ENCODE measurements around the gene UBAC2.

Gene UBAC2

DNA sequence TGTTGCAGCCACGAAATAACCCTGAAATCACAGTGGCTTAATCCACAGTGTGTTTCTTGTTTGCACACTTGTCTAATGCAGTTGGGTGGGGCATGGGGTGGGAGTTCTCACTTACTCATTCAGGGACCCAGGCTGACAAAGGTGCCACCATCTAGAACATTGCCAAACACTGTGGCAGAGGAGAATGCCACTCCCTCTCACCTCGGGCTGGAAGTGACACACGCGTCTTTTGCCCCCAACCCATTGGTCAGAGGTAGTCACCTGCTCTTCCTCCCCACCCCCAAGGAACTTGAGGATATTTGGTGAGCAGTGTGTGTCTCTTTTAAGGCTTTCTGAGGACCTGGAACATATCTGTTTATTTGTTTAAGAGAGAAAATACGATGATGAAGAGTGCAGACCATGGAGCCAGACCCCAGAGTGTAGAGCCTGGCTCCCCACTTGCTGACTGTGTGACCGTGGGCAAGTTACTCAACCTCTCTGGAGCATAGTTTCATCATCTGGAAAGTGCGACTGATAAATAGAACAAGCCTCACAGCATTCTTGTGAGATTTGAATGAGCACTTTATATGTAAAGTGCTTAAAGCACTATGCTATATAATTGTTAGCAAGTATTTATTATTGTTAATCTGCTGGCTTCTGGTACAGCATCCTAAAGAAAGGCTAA is 89.2 kb downstream of the UBAC2 start:
- in situ Hi-C loops (cut with MboI; ENCODE audit: low sequenced_read_pairs): no loop called here

DNA sequence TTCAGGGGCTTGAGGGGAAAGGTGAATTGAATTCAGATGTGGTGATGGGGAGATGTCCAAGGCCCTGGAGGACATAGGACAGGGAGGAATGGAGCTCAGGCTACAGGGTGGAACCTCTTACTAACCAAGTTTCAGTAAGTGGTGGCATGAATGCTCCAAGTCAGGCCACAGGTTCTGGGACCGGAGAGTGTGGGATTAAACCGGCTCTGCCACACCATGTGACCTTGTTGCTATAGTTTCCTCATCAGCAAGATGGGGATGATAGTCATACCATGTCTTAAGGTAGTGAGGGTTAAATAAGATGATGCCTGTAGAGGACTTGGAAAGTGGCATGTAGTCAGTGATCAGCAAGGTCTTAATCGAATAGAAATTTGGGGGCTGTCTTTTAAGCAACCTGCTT is 90.2 kb downstream of the UBAC2 start:
- in situ Hi-C loops (cut with MboI; ENCODE audit: low sequenced_read_pairs): no loop called here

DNA sequence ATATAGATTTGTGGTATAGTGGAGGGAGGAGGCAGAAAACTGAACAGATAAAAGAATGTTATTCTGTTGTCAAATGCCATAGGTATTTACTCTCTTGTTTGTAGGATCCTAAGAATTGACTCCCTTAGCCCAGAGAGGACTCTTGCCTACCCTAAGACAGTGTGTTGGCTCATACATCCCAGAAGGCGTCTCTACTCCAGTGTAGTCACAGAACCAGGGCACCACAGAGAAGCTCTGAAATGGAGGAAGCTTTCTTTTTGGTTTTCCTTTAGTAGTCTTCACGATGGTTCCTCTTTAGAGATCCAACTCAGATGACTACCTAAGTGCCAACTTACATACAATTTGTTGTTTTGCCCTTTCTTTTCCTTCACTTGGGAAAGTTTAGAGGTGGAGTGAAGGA is 92.5 kb downstream of the UBAC2 start:
- in situ Hi-C loops (cut with MboI; ENCODE audit: low sequenced_read_pairs): no loop called here

DNA sequence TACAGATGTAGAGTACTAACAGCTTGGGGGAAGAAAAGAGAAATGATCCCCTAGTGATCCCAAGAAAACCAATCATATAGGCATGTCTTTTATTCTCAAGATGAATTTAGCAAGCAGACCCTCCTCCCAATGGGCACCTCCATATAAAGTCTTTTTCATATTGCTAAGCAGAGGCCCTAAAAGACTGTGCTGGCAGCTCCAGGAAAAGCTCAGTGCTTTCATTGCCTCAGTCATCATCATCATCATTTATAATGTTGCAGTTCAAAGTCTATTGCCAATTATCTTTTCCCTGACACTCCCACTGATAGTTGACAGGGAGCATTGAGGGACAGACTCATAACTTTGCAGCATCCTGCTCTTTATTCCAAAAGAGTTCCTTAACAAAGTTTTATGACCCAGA is 93.5 kb downstream of the UBAC2 start:
- in situ Hi-C loops (cut with MboI; ENCODE audit: low sequenced_read_pairs): no loop called here

DNA sequence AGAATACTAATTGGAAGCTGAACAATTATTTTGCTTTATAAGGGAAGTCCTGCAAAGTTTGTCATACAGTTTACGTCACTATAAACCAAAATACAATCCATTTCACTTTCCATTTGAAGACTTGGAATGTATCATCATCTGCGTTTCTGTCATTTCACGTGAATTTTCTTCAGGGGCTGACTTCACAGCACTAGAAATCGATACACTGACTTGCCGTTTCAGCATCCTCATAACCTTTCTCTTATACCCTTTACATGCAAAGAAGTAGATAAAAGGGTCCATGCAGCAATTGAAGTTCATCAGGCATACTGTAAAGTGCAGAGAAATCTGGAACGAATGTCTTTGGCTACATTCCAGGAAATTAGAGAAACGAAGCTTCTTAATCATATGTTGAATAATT is 94.3 kb downstream of the UBAC2 start:
- in situ Hi-C loops (cut with MboI; ENCODE audit: low sequenced_read_pairs): no loop called here

DNA sequence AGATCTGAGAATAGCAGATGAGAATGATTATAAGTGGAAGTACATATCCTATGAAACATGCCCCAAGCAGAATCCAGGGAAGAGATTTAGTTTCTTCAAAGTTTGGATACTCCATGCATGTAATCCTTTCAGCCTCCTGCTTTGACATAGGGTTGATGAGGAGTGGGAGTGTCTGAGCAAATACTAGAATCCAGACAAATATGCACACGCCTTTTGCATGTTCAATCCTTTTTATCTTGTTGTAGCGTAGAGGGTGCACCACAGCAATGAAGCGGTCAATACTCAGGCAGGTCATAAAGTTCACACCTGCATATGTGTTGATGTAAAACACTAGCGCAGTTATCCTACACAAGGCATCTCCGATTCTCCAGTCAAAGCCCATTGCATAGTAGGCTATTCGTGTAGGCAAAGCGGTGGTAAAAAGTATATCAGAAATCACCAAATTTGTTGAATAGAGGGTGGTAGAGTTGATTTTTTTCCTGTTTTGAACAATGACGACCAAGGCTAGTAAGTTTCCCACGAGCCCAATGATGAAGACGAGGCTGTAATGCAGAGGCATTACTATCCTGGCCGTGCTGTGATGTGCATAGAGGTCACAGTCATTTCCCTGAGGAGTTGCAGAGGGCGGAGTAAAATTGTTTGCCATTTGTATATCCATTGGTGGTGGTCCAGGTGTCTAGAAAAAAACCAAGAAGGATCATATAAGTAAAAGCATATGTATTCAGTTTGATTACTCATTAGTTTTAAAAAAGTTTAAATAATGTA is 95.0 kb downstream of the UBAC2 start:
- in situ Hi-C loops (cut with MboI; ENCODE audit: low sequenced_read_pairs): no loop called here

DNA sequence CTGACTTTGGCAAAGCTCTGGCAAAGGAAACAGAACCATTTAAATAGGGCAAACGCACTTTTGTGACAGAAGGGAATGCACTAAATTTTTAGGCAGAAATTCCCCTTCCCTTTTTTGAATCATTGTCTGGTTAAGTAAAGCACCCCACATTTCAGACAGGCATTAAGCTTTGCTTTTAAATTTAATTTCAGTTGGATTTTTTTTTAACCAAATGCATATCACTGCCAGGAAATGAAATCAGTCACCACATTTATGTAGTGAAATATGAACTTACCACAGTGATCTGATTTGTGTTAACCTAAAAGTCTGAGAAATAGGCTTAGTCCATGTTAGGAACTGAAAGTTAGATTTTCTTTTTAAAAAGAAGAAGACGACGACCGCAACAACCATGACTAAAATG is 95.7 kb downstream of the UBAC2 start:
- in situ Hi-C loops (cut with MboI; ENCODE audit: low sequenced_read_pairs): no loop called here

DNA sequence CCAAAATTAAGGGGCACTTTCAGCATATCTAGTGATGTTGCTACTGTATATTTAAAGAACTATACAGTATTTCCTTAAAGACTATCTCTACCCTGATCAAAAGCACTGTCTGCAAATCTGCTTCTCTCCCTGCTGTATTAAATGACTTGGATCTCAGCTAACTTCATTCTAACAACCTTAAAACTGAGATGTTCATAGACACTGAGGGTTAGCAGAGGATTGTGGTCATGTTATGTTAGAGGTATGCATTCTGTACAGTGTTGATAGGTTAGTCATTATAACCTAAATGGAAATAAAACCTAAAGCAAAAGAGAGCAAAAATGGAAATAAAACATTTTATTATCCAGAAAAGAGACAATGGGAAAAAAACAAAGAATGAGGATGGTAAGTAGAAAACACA is 96.7 kb downstream of the UBAC2 start:
- in situ Hi-C loops (cut with MboI; ENCODE audit: low sequenced_read_pairs): no loop called here

DNA sequence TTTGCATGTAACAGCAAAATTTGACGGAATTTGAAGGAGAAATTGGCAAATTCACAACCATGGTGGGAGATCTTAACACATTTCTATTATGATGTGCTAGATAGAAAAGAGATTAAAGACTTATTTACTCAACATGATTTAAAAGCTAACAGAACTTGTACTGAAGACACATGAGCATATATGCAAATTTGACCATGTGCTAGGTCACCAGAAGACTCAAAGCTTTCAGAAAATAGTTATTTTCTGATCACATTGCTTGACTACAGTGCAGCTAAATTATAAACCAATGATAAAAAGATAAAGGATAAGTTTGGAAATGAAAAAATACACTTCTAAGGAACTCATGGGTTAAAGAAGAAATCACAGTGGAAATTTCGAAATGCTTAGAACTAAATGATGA is 97.4 kb downstream of the UBAC2 start:
- in situ Hi-C loops (cut with MboI; ENCODE audit: low sequenced_read_pairs): no loop called here

DNA sequence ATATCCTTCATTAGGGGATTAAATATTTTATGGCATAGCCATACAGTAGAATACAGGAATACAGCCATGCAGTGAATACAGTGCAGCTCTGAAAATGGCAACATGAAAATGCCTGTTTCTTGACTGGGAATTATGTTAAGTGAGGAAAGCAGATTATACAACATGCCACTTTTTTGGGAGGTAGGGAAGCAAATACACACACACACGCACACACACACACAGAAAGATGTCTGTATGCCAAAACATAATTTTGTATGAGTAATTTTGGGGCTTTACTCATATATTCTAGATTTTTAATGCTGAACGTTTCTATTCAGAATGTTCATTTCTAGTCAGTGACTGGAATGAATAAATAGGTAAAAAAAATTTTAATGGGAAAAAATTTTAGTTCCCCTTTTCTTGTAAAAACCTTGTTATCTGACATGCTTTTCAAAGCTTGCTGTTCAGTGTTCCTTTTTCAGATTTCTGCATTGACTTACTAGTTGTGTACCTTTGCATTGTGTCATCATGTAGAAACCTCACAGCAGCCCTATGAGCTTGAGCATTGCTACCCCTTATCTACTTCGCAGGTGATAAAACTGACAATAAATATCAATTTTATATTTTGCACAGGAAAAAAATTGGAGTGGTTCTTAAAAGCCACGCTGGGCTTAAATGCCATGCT is 98.7 kb downstream of the UBAC2 start:
- in situ Hi-C loops (cut with MboI; ENCODE audit: low sequenced_read_pairs): no loop called here

DNA sequence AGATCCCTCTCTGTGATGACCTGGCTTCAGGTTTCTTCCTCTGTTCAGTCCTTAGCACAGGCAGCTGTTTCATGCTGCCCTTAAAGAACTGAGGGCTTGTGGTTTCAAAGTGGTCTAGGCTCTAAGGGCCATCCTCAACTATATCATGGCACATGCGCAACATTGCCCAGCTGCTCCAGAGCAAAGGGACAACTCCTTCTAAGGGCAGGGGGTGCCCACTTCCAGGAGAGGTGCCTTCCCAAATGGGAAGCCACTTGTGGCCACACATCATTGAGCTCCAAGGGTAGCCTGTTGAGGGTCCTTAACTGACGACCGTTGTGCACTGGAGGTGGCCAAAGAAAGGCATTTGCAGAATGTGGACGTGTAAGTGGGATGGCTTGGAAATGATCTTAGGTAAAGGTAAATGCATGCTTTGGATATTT is 99.3 kb downstream of the UBAC2 start:
- in situ Hi-C loops (cut with MboI; ENCODE audit: low sequenced_read_pairs): no loop called here

DNA sequence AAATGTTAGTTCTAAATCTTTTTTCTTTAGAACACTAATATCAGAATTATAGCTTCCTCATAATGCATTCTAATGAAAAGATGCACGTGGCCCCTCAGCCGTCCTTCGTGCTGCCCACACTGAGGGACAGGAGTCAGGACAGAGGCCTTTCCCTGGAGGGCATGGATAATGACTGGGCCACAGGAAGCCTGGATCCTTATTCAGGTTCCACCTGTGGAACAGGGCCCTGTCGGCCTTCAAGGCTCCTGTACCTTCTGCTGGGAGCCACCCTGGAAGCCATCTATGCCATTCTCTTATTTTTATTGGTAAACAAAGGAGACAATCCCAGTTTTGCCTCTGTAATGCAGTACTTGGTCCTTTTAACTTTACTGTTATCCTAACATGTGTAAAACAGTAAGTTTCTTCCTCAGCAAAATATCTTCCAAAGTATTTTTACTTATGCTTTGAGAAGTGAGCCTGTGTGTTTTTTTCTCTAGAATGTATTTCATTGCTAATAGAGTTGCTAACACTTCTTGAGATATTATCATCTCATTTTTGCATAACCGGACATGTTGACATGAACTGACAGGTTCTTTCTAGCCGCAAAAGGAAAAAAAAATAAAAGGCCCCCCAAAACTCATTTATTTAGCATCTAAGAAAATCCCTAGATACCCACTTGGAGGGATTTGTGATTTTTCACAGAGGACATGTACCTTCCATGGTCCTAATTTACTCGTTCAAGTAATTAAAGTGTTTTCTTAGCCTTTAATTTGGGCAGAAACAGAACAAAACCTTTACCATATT is 100.6 kb downstream of the UBAC2 start:
- in situ Hi-C loops (cut with MboI; ENCODE audit: low sequenced_read_pairs): no loop called here

DNA sequence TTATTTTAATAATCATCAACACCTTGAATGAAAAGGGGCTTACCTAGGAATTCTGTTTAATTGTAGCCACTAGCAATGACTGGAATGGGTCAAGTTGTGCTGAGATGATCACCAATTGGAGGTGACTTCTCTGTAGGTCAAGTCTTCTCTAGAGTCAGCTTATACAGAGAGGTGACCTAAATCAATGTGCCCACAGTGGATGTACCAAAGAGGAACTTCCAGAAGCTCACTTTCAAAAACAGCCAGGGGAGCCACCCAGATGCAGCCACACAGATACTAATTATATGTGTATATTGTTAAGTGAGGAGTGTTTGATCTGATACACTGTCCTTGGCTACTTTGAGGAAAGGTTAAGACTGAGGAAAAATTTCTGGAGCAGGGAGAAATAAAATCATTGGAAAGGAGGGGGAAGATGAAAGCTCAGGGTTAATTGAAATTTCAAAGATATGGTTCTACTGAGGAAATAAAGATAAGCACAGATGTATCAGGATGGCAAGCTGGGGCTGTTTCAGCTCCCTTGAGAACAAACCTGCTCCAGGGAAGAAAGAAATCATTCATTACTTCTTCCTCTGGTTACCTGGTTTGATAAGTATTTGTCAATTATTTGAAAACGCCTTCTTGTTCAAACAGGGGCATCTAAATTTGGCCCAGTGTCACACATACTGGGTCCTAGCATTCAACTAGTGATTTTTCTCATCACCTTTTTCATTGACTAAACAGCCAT is 101.4 kb downstream of the UBAC2 start:
- in situ Hi-C loops (cut with MboI; ENCODE audit: low sequenced_read_pairs): no loop called here

DNA sequence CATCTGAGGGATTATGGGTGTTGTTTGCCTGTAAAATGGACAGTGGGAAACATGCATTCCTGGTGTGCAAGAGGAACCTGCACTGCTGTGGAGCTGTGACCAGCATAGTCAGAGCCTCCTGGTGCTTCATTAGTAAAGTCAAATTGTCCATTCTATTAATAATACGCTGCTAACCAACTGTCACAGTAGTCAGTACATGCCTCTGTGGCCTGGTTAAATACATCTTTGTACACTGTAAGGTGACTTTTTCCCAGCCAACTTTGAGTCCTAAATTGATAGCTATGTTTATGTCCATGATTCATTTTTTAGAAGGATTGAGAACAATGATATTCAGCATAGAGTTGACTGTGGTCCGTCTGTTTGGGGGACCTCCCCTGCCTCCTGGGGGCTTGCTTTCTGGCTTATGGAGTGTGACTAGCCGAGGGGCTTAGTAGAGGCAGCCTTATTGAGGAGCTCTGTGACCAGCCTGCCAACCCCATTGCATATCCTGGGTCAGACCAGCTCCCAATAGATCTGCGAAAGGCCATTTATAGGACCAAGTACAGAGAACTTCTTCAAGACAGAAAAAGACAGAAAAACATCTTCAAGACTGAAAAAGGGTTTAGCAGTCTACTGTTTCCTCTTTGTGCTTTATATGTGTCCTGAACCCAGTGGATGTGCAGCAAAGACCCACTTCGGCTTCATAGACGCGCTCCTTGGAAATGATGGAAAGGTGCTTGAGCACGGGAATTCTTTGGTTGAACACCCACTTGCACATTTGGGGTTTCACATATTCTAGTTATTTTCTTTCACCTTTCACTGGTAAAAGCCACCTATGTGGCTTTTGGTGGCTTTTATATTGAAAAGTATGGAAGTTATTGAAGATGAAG is 102.2 kb downstream of the UBAC2 start:
- in situ Hi-C loops (cut with MboI; ENCODE audit: low sequenced_read_pairs): no loop called here

DNA sequence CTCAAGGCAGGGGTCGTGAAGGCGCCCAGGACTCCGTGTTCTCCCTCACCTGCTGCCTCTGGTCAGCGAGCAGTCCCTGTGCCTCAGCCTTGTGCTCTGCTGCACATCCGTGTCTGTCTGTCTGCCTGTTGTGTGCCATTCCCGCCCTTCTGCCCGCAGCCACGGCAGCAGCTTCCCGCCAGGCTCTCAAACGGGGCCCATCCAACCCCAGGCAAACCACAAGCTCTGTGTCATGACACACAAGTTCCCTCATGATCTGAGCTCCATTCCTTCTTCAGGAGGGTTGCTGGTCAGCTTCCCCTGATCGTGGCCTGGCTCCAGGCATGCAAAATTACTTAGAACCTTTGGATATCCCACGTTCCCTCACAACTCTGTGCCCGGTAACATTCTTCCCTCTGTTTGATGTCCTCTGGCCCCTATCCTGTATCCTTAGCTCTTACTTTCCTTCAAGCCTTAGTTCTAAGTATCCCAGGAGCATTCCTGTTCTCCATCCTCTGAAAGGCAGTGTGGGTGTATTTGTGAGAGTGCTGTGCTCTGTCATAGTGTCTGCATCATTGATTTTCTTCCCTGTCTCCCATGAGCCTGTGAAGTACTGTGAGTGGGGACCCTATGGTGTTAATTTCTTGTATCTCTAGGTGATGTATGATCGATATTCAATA is 103.3 kb downstream of the UBAC2 start:
- in situ Hi-C loops (cut with MboI; ENCODE audit: low sequenced_read_pairs): no loop called here

DNA sequence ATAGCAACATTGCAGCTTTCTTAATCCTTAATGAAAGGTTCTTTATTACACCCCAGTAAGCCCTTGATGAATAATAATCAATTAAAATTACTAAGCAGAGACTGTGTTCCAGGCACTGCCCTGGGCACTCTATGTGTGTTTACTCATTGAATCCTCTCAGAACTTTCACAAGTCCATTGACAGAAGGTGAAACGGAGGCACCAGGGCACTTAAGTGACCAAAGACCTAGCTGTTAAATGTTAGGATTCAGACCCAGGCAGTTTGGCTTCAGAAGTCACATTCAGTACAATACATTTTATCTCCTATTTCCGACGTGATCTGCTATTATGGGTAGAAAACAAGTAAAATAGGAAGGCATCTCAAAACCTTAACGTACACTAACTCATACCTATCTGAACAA is 103.9 kb downstream of the UBAC2 start:
- in situ Hi-C loops (cut with MboI; ENCODE audit: low sequenced_read_pairs): no loop called here

DNA sequence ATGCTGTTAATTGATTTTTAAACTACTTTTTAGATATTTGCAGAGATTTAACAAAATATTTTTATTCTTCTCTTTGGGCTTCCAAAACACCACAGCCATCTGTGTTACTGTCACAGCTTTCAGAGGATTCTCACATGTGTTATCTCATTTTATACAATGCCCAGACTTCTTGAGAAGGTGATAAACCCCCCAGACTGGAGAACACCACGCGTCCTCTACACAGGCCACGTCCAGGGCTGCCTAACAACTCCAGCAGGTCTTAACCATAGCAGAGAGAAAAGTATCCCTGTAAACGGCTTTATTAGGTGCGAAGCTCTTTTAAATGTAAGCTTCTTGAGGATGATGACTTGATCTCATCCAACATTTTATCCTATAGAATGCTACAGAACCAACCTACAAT is 104.5 kb downstream of the UBAC2 start:
- in situ Hi-C loops (cut with MboI; ENCODE audit: low sequenced_read_pairs): no loop called here

DNA sequence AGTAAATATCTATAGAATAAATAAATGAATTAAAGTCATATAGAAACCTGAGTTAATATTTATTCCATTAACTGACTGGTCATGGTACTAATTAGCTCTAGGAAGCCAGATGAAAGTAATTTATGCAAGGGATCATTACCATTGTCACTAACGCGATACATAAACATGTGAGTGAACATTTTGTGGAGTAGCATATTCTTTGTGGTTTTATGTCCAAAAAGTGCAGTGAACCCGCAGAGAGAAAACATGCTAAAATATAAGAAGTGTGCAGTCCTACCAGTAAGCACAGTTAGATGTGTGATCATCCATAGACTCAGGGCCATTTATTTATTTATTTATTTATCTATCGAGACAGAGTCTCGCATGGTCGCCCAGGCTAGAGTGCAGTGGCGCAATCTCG is 104.9 kb downstream of the UBAC2 start:
- in situ Hi-C loops (cut with MboI; ENCODE audit: low sequenced_read_pairs): no loop called here

DNA sequence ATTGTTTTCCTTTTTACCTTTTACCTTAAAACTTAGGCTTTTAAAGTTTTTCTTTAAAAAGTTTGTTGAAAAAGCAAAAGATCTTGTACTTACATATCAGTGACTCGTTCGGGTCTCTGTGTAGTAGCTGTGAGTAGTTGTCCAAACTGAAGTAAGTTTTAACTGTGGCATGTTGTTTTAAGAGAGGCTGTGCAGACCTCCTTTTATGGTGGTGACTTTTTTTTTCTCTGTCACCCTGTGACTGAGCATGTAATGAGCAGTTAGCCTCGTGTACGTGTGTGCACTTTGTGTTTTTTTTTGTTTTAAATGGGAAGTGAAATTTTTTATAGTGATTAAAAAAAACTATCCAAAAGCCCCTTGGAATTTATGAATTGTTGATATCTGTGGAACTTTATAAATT is 106.6 kb downstream of the UBAC2 start, which contains the start of gene GPR183:
Gene GPR183 (minus strand): TSS at position 153 of the 400 bp plus-strand sequence. CDS start 11,254 bp downstream, outside the sequence.
- in situ Hi-C loops (cut with MboI; ENCODE audit: low sequenced_read_pairs): no loop called here
